ENCODE measurements around the gene CHN2. TPM values are rescaled to one million over a fixed set of nuclear protein-coding genes. Genes with fewer than 3 reads are reported as not detected.

Gene CHN2
- total RNA-seq, 1 experiment from 2014 or later: 7.7 TPM

DNA sequence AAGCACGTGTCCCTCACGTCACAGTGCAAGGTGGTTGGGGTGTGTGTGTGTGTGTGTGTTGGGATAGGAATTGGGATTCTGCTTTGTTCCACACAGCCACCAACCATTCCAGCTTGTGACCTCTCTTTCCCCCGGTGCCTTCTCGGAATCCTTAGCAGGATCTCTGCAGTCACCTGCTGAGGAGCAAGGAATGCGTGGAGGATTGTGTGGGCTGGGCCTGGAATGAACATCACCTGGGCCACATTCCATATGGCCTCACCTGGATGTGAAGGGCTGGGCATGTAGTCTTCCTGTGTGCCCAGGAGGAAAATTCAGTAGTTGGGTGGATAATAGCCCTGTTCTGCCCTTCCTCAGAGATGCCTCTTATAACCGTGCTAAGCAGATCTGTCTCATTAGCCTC is 113.8 kb downstream of the CHN2 start:
- Histone ChIP-seq H3K27ac (ENCODE audit: low read length) (no peak overlapping the region), H3K9me3 (ENCODE audit: low read length) (no peaks in the 10 kb centered on the region), H3K4me2 (ENCODE audit: low read length) (no peak overlapping the region), H3K79me2 (ENCODE audit: low read length) (no peaks in the 10 kb centered on the region), H3K9me2 (replicated peaks; ENCODE audit: low read length) (no peaks in the 10 kb centered on the region), H3K36me3 (ENCODE audit: low read depth, low read length) (no peaks in the 10 kb centered on the region), H3K9ac (ENCODE audit: low read length) (no peak overlapping the region), H3F3A (ENCODE audit: low read length, unreplicated experiment) (no peaks in the 10 kb centered on the region), H3K27me3 (ENCODE audit: low read length) (no peaks in the 10 kb centered on the region), H4K20me1 (ENCODE audit: low read length) (no peaks in the 10 kb centered on the region), H2AFZ (ENCODE audit: low read length) (no peak overlapping the region), H3K4me1 (ENCODE audit: insufficient read depth, low read length) (peaks cover 18% of the 10 kb centered on the region), H3K4me3 (ENCODE audit: low read length) (no peak overlapping the region)
- ATAC-seq (no peak), DNase-seq (no peak)
- TF ChIP-seq EZH2phosphoT487 (IDR thresholded peaks at IDR 0.05; ENCODE audit: borderline replicate concordance, low read length) (no peak), EZH2 (IDR thresholded peaks at IDR 0.05; ENCODE audit: low read length, unreplicated experiment) (no peak)
- TF ChIP-seq, protein P1, sequence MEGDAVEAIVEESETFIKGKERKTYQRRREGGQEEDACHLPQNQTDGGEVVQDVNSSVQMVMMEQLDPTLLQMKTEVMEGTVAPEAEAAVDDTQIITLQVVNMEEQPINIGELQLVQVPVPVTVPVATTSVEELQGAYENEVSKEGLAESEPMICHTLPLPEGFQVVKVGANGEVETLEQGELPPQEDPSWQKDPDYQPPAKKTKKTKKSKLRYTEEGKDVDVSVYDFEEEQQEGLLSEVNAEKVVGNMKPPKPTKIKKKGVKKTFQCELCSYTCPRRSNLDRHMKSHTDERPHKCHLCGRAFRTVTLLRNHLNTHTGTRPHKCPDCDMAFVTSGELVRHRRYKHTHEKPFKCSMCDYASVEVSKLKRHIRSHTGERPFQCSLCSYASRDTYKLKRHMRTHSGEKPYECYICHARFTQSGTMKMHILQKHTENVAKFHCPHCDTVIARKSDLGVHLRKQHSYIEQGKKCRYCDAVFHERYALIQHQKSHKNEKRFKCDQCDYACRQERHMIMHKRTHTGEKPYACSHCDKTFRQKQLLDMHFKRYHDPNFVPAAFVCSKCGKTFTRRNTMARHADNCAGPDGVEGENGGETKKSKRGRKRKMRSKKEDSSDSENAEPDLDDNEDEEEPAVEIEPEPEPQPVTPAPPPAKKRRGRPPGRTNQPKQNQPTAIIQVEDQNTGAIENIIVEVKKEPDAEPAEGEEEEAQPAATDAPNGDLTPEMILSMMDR (conservative IDR thresholded peaks at IDR 0.05; ENCODE audit: low read depth, low read length): no peak
- no TSS peak for BruUV-seq (replicated peaks)
- ChIA-PET CTCF (interaction anchor here (0.7 kb wide), 1 partner anchor 1166 kb away, joined by 4 read pairs; no protein-coding TSS in a partner anchor), POLR2A (ENCODE audit: unreplicated experiment) (no interaction called here)
- intact Hi-C loops (cut with micrococcal nuclease): loop anchor here (10.0 kb wide), 1 partner anchor 384 kb away; no protein-coding TSS in a partner anchor

DNA sequence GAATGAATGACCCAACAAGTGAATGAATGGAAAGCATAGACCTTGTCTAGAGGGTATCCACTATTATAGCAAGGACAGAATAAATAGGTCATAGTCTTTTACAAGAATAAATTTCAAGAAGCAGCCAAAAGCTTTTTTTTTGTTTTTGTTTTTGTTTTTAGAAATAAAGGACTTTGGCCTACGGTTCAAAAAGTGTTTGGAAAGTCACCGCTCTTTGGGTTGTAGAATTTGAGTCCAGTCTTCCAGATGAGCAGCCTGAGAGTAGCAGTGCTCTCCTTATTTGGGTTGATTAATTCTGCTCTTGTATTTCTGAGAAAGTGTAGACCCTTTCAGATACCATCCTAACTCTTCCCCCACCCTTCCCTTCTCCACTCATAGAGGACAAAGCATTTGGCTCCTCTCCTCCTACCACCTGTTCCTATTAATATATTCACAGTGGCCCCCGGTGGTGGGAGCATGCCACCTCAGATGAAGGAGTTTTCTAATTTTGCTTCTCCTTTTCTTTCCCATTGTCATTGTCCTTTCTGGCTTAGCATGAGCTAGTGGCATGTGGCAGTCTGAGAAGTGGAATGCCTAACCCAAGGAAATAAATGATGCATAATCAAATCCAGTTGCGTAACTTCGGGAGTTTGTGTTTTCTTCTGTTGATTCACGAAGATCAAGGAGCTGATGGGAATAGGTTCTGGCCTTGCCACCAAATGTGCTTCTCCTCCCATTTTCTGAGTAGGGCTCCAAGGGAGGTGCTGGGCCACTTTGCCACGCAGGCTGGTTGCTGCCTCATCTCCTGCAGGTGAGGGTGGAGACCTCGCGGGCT is 114.7 kb downstream of the CHN2 start:
- Histone ChIP-seq H3K9ac (ENCODE audit: low read length) (no peak overlapping the region), H3K4me2 (ENCODE audit: low read length) (no peak overlapping the region), H2AFZ (ENCODE audit: low read length) (no peak overlapping the region), H3K36me3 (ENCODE audit: low read depth, low read length) (no peaks in the 10 kb centered on the region), H3K79me2 (ENCODE audit: low read length) (no peaks in the 10 kb centered on the region), H3K4me3 (ENCODE audit: low read length) (no peak overlapping the region), H3K27ac (ENCODE audit: low read length) (no peak overlapping the region), H3K9me3 (ENCODE audit: low read length) (no peaks in the 10 kb centered on the region), H4K20me1 (ENCODE audit: low read length) (no peaks in the 10 kb centered on the region), H3K27me3 (ENCODE audit: low read length) (no peaks in the 10 kb centered on the region), H3F3A (ENCODE audit: low read length, unreplicated experiment) (no peaks in the 10 kb centered on the region), H3K4me1 (ENCODE audit: insufficient read depth, low read length) (peaks cover 16% of the 10 kb centered on the region), H3K9me2 (replicated peaks; ENCODE audit: low read length) (no peaks in the 10 kb centered on the region)
- CTCF ChIA-PET: interaction anchor here (0.6 to 1.2 kb wide), 8 partner anchors 100 to 1415 kb away, joined by 3 to 13 read pairs (median 4); no protein-coding TSS in a partner anchor
- TF ChIP-seq, protein P1 (conservative IDR thresholded peaks at IDR 0.05; ENCODE audit: low read depth, low read length): peak; percentile 59
- TF ChIP-seq EZH2 (IDR thresholded peaks at IDR 0.05; ENCODE audit: low read length, unreplicated experiment): no peak
- BruUV-seq (replicated peaks): no TSS peak
- ATAC-seq (peak; percentile 72), DNase-seq (peak; percentile 45)
- POLR2A ChIA-PET (ENCODE audit: unreplicated experiment): no interaction called here
- intact Hi-C loops (cut with micrococcal nuclease): loop anchor here (1.0 to 10.0 kb wide), 4 partner anchors 119 to 384 kb away; no protein-coding TSS in a partner anchor

DNA sequence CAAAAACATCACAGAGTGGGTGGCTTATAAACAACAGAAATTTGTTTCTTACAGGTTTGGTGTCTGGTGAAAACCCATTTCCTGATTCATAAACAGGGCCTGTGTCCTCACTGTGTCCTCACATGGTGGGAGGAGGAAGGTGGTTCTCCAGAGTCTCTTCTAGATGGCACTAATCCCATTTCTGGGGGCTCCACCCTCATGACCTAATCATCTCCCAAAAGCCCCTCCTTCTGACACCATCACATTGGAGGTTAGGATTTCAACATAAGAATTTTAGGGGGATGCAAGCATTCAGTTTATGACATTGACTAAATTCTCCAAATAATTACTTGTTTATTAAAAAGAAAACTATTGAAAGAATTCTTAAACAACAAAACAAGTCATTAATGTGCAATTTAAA is 116.0 kb downstream of the CHN2 start:
- TF ChIP-seq EZH2phosphoT487 (IDR thresholded peaks at IDR 0.05; ENCODE audit: borderline replicate concordance, low read length): no peak
- no peak for TF ChIP-seq EZH2 (IDR thresholded peaks at IDR 0.05; ENCODE audit: low read length, unreplicated experiment)
- TF ChIP-seq, protein P1 (conservative IDR thresholded peaks at IDR 0.05; ENCODE audit: low read depth, low read length): no peak
- POLR2A ChIA-PET (ENCODE audit: unreplicated experiment): no interaction called here
- CTCF ChIA-PET: no interaction called here

More for the DNA sequence above, 116.0 kb downstream of the CHN2 start:
- ATAC-seq (no peak), DNase-seq (no peak)
- intact Hi-C loops (cut with micrococcal nuclease): no loop called here
- no peak overlapping the region for H2AFZ ChIP-seq (ENCODE audit: low read length)
- H3K36me3 ChIP-seq (ENCODE audit: low read depth, low read length): no peaks in the 10 kb centered on the region
- no peak overlapping the region for H3K4me2 ChIP-seq (ENCODE audit: low read length)
- no peaks in the 10 kb centered on the region for H3K27me3 ChIP-seq (ENCODE audit: low read length)
- H4K20me1 ChIP-seq (ENCODE audit: low read length): no peaks in the 10 kb centered on the region
- no peak overlapping the region for H3K4me3 ChIP-seq (ENCODE audit: low read length)
- no peaks in the 10 kb centered on the region for H3F3A ChIP-seq (ENCODE audit: low read length, unreplicated experiment)
- H3K4me1 ChIP-seq (ENCODE audit: insufficient read depth, low read length): peaks cover 5% of the 10 kb centered on the region; the same call in 1 of the 2 replicates
- H3K9me2 ChIP-seq (replicated peaks; ENCODE audit: low read length): no peaks in the 10 kb centered on the region
- H3K79me2 ChIP-seq (ENCODE audit: low read length): no peaks in the 10 kb centered on the region
- H3K27ac ChIP-seq (ENCODE audit: low read length): no peak overlapping the region
- no peak overlapping the region for H3K9ac ChIP-seq (ENCODE audit: low read length)
- no peaks in the 10 kb centered on the region for H3K9me3 ChIP-seq (ENCODE audit: low read length)
- BruUV-seq (replicated peaks): no TSS peak
